H4 (cell line): ENCODE measurements around the gene BRCA2. TPM values are rescaled to one million over a fixed set of nuclear protein-coding genes. Genes with fewer than 3 reads are reported as not detected.

Experiments
- DNase-seq: peaks from one replicate; pipeline ENCODE4 v3.0.0-alpha.2; 2015; ENCODE audit warnings: low spot score
- total RNA-seq: library from RNA; depleted of rRNA; stranded (reverse); fragments of >200 nt; shearing (Covaris generic); gene quantifications from 2 replicates; pipeline ENCODE4 v1.2.3, GENCODE V29; 2014

Gene BRCA2
- total RNA-seq, 1 experiment from 2014 or later, result 8.1 TPM

GRCh38 chr13:32381539-32381938 lies 66.2 kb downstream of the BRCA2 start:
- DNase-seq, result no peak

DNA sequence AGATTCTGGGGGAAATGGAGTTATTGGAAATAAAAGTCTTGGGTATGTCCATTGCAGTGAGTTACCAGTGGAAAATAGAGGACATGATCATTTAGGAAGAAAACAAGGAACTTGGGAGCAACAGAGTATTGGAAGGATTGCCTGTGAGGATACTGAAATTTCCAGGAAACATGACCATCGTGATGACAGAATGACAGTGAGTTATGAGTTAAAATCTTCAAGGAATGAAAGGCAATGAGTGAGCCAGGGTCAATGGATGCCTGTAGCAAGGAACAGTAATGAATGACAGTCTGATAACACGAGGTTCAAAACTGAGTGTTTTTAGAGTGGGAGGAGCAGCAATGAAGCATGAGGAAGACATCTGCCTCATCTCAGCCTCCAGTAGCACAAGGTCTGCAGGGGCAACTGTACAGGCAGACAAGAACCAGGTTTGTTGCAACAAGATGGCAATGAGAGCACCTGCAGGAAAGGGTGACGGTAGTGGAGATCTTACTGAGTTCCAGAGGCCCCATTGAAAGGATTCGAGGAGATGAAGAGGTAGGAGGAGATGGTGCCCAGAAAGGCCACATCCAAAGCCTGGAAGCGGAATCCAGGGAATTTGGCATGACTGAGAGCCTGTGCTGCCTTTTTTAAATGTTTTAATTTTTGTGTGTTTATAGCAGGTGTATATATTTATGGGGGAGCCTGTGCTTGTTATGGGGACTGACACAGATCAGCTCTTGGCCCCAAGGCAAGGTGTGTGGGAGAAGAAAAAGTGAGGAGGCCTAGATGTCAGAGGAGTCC lies 68.7 kb downstream of the BRCA2 start:
- DNase-seq, result no peak

DNA sequence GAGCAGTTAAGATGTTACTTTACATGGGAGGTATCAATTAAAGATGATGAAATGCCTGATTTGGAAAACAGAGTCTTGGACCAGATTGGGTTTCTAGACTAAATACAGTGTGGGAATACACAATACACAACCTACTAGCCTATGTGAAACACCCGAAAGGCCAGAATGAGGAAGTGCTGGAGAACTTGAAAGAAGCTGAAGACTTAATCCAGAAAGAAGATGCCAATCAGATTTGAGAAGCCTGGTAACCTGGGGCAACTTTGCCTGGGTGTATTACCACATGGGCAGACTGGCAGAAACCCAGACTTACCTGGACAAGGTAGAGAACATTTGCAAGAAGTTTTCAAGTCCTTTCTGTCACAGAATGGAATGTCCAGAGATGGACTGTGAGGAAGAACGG lies 69.4 kb downstream of the BRCA2 start:
- no peak for DNase-seq

DNA sequence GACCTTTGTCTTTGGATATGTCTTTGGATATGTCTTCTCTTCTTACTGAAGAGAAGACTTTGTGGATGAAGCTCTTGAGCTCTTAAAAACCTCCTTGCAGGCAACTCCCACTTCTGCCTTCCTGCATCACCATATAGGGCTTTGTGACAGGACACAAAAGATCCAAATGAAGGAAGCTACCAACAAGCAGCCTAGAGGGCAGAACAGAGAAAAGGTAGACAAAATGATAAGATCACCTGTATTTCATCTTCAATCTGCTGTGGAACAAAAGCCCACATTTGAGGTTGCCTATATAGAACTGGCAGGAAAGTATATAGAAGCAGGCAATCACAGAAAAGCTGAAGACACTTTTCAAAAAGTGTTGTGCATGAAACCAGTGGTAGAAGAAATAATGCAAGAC lies 70.1 kb downstream of the BRCA2 start:
- DNase-seq, result no peak

GRCh38 chr13:32390048-32390447 lies 74.7 kb downstream of the BRCA2 start:
- no peak for DNase-seq

DNA sequence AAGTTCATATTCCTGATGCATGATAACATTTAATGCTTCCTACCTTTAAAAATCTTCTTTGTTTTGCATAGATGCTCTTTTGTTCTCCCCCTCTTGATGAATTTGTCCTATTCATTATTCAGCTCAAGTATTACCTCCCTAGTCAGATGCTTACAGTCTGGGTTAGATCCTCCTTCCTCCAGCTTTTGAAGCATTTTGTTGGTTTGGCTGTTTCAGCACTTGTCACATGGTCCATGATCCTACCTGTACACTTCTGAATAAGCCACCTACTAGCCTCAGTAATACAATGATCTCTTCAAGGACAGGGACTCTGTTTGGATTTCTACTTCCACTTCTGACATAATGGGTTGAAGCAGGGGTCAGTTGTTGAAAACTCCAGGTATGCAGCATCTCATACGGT lies 75.2 kb downstream of the BRCA2 start:
- no peak for DNase-seq

DNA sequence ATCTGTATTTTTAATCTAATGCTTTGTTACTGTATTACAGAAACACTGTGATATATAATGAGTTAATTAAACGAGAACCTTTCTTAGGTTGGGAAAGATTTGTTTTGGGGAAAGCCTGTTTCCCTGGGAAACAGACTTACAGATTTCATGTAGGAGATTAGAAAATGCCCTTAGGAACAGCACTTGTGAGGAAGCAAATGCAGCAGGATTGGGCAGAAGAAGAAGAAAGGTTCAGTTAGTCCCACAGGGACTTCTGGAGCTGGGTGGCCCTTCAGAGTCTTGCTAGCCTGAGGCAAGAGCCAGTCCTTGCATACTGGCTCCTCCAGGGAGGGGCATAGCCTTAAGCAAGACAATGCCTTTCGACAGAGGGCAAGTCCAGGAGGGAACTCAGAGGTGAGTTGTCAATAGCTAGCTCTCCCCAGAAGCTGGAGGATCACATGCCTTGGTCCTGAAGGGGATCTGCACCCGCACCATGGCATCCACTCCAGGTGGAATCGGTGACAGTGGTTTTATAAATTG lies 75.9 kb downstream of the BRCA2 start:
- DNase-seq, result no peak

GRCh38 chr13:32403108-32403507 lies 87.8 kb downstream of the BRCA2 start:
- DNase-seq, result no peak

- no peak for DNase-seq
Observed at GRCh38 chr13:32407854-32408253, 92.5 kb downstream of the BRCA2 start.

DNA sequence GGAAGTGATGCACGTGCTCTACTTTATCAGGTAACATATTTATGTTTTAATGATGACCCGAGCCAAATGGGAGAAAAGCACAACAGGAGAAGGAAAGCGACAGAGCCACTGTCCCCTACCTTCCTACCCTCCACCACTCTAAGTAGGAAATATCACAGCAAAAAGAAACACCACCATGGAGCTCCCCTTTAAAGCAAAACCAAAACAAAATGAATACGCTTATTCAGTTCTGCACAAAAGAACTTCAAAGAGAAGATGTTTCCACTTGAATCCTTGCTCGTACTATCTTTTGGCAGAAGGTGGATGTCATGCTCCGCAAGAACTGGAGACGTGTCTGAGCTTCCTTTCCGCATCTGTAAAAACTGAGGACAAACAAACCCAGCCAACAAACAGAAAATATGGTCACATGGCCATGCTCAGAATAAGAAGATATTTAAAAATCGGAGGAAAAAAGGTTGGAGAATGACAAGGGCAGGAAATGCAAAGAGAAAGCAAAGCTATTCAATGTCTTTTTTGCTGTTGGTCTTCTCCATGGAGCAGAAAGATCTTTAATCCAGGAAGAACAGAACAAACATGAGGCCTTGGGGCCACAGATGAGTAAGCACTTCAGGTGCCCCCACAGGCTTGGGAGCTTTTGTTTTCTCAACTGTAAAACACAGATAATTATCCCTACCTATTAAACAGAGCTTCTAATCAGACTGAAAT lies 93.1 kb downstream of the BRCA2 start:
- no peak for DNase-seq

GRCh38 chr13:32409001-32409313 lies 93.6 kb downstream of the BRCA2 start:
- no peak for DNase-seq

DNA sequence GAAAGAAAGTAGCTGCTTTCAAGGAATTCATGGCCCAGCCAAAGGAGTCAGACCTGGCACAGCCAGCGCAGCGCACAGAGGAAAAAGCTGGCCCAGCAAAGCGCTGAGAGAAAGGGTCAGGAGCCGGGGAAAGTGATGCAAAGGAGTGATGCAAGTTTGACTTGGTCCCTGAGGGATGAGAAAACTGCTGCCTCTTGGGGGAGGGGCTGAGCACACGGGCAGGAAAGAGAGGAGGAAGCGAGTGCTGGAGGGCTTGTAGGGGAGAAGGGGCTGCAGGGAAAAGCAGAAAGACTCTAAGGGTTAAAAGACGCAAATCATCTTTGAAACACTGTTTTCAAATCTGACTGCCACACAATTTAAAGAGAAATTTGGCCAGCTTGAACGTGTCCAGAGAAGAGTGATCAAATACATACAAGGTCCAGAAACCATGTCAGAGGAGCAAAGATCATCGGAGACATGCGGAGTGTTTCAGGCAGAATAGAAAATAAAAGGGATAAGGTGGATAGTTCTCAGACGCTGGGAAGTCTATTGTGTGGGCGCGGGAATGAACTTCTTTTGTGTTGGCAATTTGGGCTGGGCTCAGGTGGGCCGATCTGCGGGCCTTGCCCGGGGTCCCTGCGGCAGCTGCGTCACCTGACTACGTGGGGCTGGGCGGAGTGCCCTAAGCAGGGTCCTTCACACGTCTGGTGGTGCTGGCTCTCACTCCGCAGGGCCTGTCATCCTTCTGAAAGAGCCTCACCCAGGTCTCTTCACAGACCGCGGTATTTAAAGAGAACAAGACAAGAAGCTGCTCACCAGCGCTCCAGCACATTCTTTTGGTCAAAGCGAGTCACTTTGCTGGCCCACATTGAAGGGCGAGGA lies 94.5 kb downstream of the BRCA2 start:
- DNase-seq, result no peak

- DNase-seq, result no peak
Observed at GRCh38 chr13:32413284-32413683, 98.0 kb downstream of the BRCA2 start.

DNA sequence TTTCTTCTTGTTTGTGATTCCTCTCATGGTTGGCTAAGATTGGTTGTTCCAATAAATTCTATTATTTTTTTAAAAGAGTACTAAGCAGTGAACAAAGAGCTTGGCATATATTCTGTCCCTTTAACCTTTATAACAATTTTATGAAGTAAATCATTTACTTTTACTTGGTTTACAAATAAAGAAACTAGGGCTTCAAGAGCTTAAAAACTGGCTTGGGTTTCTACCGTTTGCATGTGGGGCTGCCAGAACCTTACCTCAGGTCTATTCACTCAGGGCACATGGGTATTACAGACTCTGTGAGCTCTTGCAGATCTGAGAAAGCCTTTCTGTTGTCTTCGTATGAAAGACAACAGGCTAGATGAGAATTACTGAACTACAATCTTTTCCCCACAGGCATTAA lies 99.3 kb downstream of the BRCA2 start:
- no peak for DNase-seq

DNA sequence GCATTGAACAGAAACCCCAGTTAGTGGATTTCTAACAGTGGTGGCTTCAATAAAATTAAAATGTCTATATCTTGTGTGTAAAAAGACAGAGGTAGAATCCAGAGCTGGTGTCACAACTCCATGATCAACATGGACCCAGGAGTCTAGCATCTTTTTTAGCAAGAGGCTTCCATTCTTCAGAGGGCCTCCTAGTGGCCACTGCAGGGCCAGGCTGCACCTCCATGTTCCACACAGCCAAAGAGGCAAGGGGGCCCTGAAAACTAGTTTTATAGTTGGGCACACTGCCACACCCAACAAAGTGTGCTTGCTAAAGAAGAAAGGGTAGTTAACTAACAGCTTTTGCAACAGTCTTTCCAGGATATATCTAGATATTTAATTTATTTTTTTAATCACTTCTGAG lies 99.7 kb downstream of the BRCA2 start:
- DNase-seq, result no peak

GRCh38 chr13:32417995-32418394 lies 102.7 kb downstream of the BRCA2 start:
- DNase-seq, result no peak

GRCh38 chr13:32419862-32420261 lies 104.6 kb downstream of the BRCA2 start:
- no peak for DNase-seq

- DNase-seq, result no peak
Observed at GRCh38 chr13:32423592-32423991, 108.3 kb downstream of the BRCA2 start.

DNA sequence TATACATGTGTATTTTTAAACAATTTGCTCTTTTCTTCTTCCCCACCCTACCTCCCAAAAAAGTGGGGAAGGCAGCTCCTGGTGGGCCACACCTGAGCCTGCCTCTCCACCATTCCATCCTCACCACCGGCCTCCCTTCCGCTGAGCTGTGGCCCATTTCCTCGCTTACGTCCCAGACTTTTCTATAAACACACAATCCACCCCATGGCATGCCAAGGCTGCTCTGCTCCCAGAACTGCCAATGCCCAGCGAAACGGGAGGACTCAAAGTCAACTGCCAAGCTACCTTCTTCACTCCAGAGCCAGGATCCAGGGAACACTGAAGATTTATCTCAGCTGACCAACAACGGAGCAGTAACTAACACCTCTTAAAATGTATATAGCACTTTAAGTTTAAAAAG lies 109.8 kb downstream of the BRCA2 start:
- DNase-seq, result no peak

GRCh38 chr13:32426191-32426989 lies 111.1 kb downstream of the BRCA2 start:
- no peak for DNase-seq

DNA sequence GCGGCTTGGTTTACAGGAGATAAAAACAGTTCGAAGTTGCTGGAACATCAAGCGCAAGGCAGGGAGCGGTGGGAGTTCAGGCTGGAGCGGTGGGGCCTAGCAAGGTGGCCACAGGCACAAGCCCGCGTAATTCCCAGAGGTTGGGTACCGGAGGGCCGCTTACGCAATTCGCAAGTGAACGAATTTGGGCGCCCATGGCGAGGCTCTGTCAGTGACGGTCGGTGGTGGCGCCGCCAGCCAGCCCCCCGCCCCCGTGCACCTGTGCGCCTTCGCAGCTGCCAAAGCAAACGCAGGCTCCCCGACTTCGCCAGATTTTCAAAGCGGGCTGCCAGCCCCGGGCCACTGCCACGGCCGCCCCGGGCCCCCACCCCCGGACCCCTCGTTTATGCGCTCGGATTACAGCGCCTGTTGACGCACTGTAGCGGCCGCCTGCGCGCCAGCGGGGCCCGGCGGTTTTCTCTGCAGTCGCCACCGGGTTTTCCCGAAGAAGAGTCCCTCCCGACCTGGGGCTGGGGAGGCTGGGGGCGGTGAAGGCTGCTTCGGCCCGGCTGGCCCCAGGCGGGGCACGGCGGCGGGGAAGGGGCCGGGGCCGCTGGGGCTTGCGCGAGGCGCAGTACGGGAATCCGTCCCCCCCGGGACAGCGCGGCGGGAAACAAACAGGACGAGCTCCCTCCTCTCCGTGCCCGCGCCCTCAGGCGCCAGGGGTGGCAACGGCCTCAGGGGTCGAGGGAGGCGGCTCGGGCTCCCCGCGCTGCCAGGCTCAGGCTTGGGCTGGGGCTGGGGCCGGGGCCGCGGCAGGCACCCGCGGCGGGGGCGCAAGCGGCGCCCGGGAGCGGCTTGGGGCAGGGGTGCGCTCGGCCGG lies 111.9 kb downstream of the BRCA2 start:
- no peak for DNase-seq
